NCI-H460 (cell line): ENCODE results near the gene ADGB. TPM values are rescaled to one million over a fixed set of nuclear protein-coding genes. Genes with fewer than 3 reads are reported as not detected.
"Not testable (repeated sequence)": the region's sequence is repeated elsewhere in the genome, so short reads cannot be mapped to it uniquely, and the experiment has no call there.

Experiments
- DNase-seq: peaks from one replicate; pipeline ENCODE4 v3.0.0-alpha.2; 2016; ENCODE audit warnings: low read depth; ENCODE audit errors: extremely low read depth
- polyA plus RNA-seq: library from polyadenylated mRNA; depleted of rRNA; stranded (reverse); fragments of >200 nt; gene quantifications from 2 replicates; pipeline ENCODE4 v1.2.3, GENCODE V29; 2014; cell fraction: nucleus; rRNA removed
- total RNA-seq: library from RNA; depleted of rRNA; stranded (reverse); fragments of >200 nt; shearing (Covaris generic); gene quantifications from 2 replicates; pipeline ENCODE4 v1.2.3, GENCODE V29; 2014; rRNA removed

Gene ADGB
- not detected in 2 replicates for total RNA-seq
- polyA plus RNA-seq = not detected in 2 replicates

GRCh38 chr6:146598772-146599405 is at the start of gene ADGB:
Gene ADGB, plus strand, starts transcription at chr6:146598972. Its CDS starts 69 bp downstream, at chr6:146599041.
- DNase-seq = peak; percentile 19

GRCh38 chr6:146550911-146551310 is 47.9 kb upstream of the ADGB start:
- DNase-seq = no peak

GRCh38 chr6:146551545-146551944 is 47.2 kb upstream of the ADGB start:
- no peak for DNase-seq

GRCh38 chr6:146553377-146554135 is 45.2 kb upstream of the ADGB start:
- no peak for DNase-seq

- no peak for DNase-seq
Measured at GRCh38 chr6:146560607-146561006, 38.2 kb upstream of the ADGB start.

- not testable (repeated sequence) for DNase-seq
Measured at GRCh38 chr6:146566661-146567060, 32.1 kb upstream of the ADGB start.

- DNase-seq = not testable (repeated sequence)
Measured at GRCh38 chr6:146568619-146569018, 30.2 kb upstream of the ADGB start.

GRCh38 chr6:146574211-146574610 is 24.6 kb upstream of the ADGB start:
- DNase-seq = no peak

- no peak for DNase-seq
Measured at GRCh38 chr6:146578054-146578453, 20.7 kb upstream of the ADGB start.

- DNase-seq = no peak
Measured at GRCh38 chr6:146581968-146582367, 16.8 kb upstream of the ADGB start.

- no peak for DNase-seq
Measured at GRCh38 chr6:146582857-146583256, 15.9 kb upstream of the ADGB start.

GRCh38 chr6:146583966-146584365 is 14.8 kb upstream of the ADGB start:
- DNase-seq = no peak

GRCh38 chr6:146587459-146587858 is 11.3 kb upstream of the ADGB start:
- DNase-seq = no peak

GRCh38 chr6:146590492-146590891 is 8.3 kb upstream of the ADGB start:
- DNase-seq = no peak

GRCh38 chr6:146592451-146592850 is 6.3 kb upstream of the ADGB start:
- no peak for DNase-seq

GRCh38 chr6:146593986-146594385 is 4.8 kb upstream of the ADGB start:
- DNase-seq = no peak

GRCh38 chr6:146594495-146594894 is 4.3 kb upstream of the ADGB start:
- DNase-seq = no peak

GRCh38 chr6:146595972-146596731 is 2.6 kb upstream of the ADGB start:
- no peak for DNase-seq

- no peak for DNase-seq
Measured at GRCh38 chr6:146601352-146601751, 2.6 kb downstream of the ADGB start.

- no peak for DNase-seq
Measured at GRCh38 chr6:146602526-146602925, 3.8 kb downstream of the ADGB start.

GRCh38 chr6:146613947-146614346 is 15.2 kb downstream of the ADGB start:
- no peak for DNase-seq
